ENCODE data around the gene P2RX7. TPM values are rescaled to one million over a fixed set of nuclear protein-coding genes. Genes with fewer than 3 reads are reported as not detected.

P2RX7 gene
- total RNA-seq, 1 donor from 2014 or later: 0.40 TPM

- Mint-ChIP-seq H3K27me3 (ENCODE audit: low read depth) (peaks cover 41% of the 10 kb centered on the region), H3K36me3 (no peaks in the 10 kb centered on the region), H3K4me3 (no peak overlapping the region), H3K27ac (no peak overlapping the region), H3K4me1 (no peaks in the 10 kb centered on the region), H3K9me3 (no peaks in the 10 kb centered on the region)
- no peak for DNase-seq (ENCODE audit: low spot score in 2 of 2, unreplicated experiment in 2 of 2)
- no peak for TF ChIP-seq CTCF (IDR thresholded peaks at IDR 0.05; ENCODE audit: unreplicated experiment)
These were observed 9.2 kb upstream of the P2RX7 start for GRCh38 chr12:121123488-121123887.

- no peak for TF ChIP-seq CTCF (IDR thresholded peaks at IDR 0.05; ENCODE audit: unreplicated experiment)
- Mint-ChIP-seq H3K27me3 (ENCODE audit: low read depth) (peaks cover 35% of the 10 kb centered on the region), H3K36me3 (no peaks in the 10 kb centered on the region), H3K4me1 (no peaks in the 10 kb centered on the region), H3K4me3 (no peak overlapping the region), H3K9me3 (peaks cover 2% of the 10 kb centered on the region), H3K27ac (no peak overlapping the region)
- no peak for DNase-seq (ENCODE audit: low spot score in 2 of 2, unreplicated experiment in 2 of 2)
These were observed 8.1 kb upstream of the P2RX7 start for GRCh38 chr12:121124402-121125109.

DNA sequence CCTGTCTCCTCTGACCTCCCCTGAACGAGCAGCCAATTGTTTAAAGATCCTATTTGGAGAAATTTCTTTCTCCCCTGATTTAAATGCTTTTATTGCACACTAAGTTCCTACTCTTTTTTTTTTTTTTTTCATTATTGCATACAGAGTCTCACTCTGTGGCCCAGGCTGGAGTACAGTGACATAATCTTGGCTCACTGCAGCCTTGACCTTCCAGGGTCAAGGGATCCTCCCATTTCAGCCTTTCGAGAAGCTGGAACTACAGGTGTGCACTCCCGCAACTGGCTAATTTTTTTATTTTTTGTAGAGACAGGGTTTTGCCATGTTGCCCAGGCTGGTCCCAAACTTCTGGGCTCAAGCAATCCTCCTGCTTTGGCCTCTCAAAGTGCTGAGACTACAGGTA is 5.2 kb upstream of the P2RX7 start:
- TF ChIP-seq CTCF (IDR thresholded peaks at IDR 0.05; ENCODE audit: unreplicated experiment): no peak
- no peak overlapping the region for H3K4me3 Mint-ChIP-seq
- H3K9me3 Mint-ChIP-seq: peaks cover 3% of the 10 kb centered on the region
- H3K27me3 Mint-ChIP-seq (ENCODE audit: low read depth): peaks cover 14% of the 10 kb centered on the region
- no peak for DNase-seq (ENCODE audit: low spot score in 2 of 2, unreplicated experiment in 2 of 2)
- no peak overlapping the region for H3K27ac Mint-ChIP-seq
- H3K4me1 Mint-ChIP-seq: peaks cover 14% of the 10 kb centered on the region
- no peaks in the 10 kb centered on the region for H3K36me3 Mint-ChIP-seq

DNA sequence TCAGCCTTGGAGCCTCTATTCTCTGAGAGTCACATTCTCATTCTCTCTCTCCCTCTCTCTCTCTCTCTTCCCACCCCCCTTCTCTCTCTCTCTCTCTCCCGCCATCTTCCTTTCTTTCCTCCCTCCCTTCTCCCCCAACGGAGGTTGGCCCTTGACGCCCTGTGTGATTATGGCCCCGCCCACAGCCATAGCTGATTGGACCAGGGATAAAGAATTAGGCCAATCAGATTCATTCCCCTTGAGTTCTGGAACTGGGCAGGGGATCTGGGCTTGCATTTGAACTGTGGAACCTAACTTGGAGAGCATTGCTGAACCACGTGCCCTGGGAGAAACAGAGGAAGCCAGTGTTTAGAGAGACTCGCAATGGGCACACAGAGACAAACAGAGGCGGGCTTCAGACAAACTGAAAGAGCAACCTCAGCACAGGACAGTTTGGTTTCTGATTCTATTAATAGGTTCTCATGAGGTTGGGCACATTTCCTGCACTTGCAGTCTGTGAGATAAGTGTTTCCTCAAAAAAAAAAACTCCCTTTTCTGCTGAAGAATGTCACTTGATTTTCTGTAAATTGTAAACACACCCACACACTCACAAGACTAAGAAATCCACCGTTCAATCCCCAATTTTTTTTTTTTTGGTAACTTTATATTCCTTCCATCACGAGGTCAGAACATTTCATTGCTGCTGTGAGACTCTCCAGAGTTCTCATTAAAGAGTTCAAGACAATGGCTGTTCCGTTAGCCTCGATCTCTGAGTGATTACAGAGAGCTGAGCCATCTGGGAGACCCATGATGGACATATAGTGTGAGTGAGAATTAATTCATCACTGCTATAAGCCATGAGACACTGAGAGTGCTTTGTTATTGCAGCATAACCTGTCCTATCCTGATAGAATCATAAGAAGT is 3.5 kb upstream of the P2RX7 start:
- no peak for DNase-seq (ENCODE audit: low spot score in 2 of 2, unreplicated experiment in 2 of 2)
- no peaks in the 10 kb centered on the region for H3K36me3 Mint-ChIP-seq
- no peak for TF ChIP-seq CTCF (IDR thresholded peaks at IDR 0.05; ENCODE audit: unreplicated experiment)
- H3K4me3 Mint-ChIP-seq: no peak overlapping the region
- H3K27me3 Mint-ChIP-seq (ENCODE audit: low read depth): peaks cover 5% of the 10 kb centered on the region
- no peak overlapping the region for H3K27ac Mint-ChIP-seq
- peaks cover 23% of the 10 kb centered on the region for H3K4me1 Mint-ChIP-seq
- peaks cover 3% of the 10 kb centered on the region for H3K9me3 Mint-ChIP-seq

DNA sequence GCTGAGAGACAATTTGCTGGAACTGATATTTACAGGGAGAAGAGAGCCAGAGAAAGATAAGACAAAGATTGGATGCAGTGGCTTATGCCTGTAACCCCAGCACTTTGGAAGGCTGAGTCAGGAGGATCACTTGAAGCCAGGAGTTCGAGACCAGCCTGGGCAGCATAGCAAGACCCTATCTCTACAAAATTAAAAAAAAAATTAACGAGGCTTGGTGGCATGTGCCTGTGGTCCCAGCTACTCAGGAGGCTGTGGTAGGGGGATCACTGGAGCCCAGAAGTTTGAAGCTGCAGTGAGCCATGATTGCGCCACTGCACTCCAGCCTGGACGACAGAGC is 2.9 kb upstream of the P2RX7 start:
- Mint-ChIP-seq H3K9me3 (peaks cover 3% of the 10 kb centered on the region), H3K4me3 (no peak overlapping the region), H3K27me3 (ENCODE audit: low read depth) (peaks cover 5% of the 10 kb centered on the region), H3K27ac (no peak overlapping the region), H3K4me1 (peaks cover 23% of the 10 kb centered on the region), H3K36me3 (no peaks in the 10 kb centered on the region)
- DNase-seq (ENCODE audit: low spot score in 2 of 2, unreplicated experiment in 2 of 2): no peak
- no peak for TF ChIP-seq CTCF (IDR thresholded peaks at IDR 0.05; ENCODE audit: unreplicated experiment)
